GM23338 (cell line): ENCODE measurements around the gene MLC1. TPM values are rescaled to one million over a fixed set of nuclear protein-coding genes. Genes with fewer than 3 reads are reported as not detected.

Experiments
- ATAC-seq: fragments of 200-7000 bp; cut with Tn5 transposase; 3 replicates; pipeline ENCODE4 v1.9.1; 2020
- DNase-seq: peaks from one replicate; pipeline ENCODE4 v3.0.0-alpha.2; 2015; ENCODE audit warnings: low spot score
- H2AFZ ChIP-seq: fragments of 200-600 bp; sonication (generic); 2 replicates; pipeline ENCODE4 v1.8.0; 2016; ENCODE audit warnings: antibody characterized with exemption, mild to moderate bottlenecking, moderate library complexity
- H3F3A ChIP-seq: fragments of 200-600 bp; sonication (generic); replicated peaks from 2 replicates; pipeline ENCODE4 v1.8.0; 2017; ENCODE audit warnings: antibody characterized with exemption, mixed run types, low read depth
- H3K27ac ChIP-seq: fragments of 200-600 bp; sonication (generic); 2 replicates; pipeline ENCODE4 v1.6.1; 2016; ENCODE audit warnings: low read depth
- H3K27me3 ChIP-seq: fragments of 200-600 bp; sonication (generic); 2 replicates; pipeline ENCODE4 v1.8.0; 2016; ENCODE audit warnings: mild to moderate bottlenecking, mixed run types, moderate library complexity; ENCODE audit not compliant: insufficient read depth
- H3K36me3 ChIP-seq: fragments of 200-600 bp; sonication (generic); 2 replicates; pipeline ENCODE4 v1.8.0; 2016; ENCODE audit warnings: mild to moderate bottlenecking; ENCODE audit not compliant: insufficient read depth
- H3K4me1 ChIP-seq: fragments of 200-600 bp; sonication (generic); 2 replicates; pipeline ENCODE4 v1.8.0; 2016; ENCODE audit warnings: mild to moderate bottlenecking, moderate library complexity; ENCODE audit not compliant: insufficient read depth
- H3K4me2 ChIP-seq: fragments of 200-600 bp; sonication (generic); 2 replicates; pipeline ENCODE4 v1.7.1; 2017; ENCODE audit warnings: mixed run types
- H3K4me3 ChIP-seq: fragments of 200-600 bp; sonication (generic); 2 replicates; pipeline ENCODE4 v1.6.1; 2016; ENCODE audit warnings: mixed run types
- H3K79me2 ChIP-seq: fragments of 200-600 bp; sonication (generic); replicated peaks from 2 replicates; pipeline ENCODE4 v1.8.0; 2017; ENCODE audit warnings: mild to moderate bottlenecking; ENCODE audit not compliant: insufficient read depth
- H3K9me2 ChIP-seq: fragments of 200-600 bp; sonication (generic); 2 replicates; pipeline ENCODE4 v1.8.0; 2017; ENCODE audit not compliant: insufficient read depth
- H4K20me1 ChIP-seq: fragments of 200-600 bp; sonication (generic); replicated peaks from 2 replicates; pipeline ENCODE4 v1.8.0; 2017; ENCODE audit warnings: mild to moderate bottlenecking; ENCODE audit not compliant: insufficient read depth
- H3K27ac Mint-ChIP-seq: 2 replicates; pipeline ENCODE4 v1.8.0; 2020; ENCODE audit warnings: inconsistent platforms, mild to moderate bottlenecking, moderate library complexity, mixed read lengths
- H3K27me3 Mint-ChIP-seq: 3 replicates; pipeline ENCODE4 v1.8.0; 2022; ENCODE audit warnings: low read depth, mild to moderate bottlenecking, moderate library complexity, mixed read lengths, inconsistent platforms; ENCODE audit not compliant: insufficient read depth, poor library complexity
- H3K36me3 Mint-ChIP-seq: 3 replicates; pipeline ENCODE4 v1.8.0; 2021; ENCODE audit warnings: low read depth, mild to moderate bottlenecking, inconsistent platforms, moderate library complexity, mixed read lengths
- H3K4me1 Mint-ChIP-seq: 3 replicates; pipeline ENCODE4 v1.8.0; 2020; ENCODE audit warnings: mild to moderate bottlenecking, inconsistent platforms, mixed read lengths
- H3K4me3 Mint-ChIP-seq: 3 replicates; pipeline ENCODE4 v1.8.0; 2021; ENCODE audit warnings: moderate library complexity, mild to moderate bottlenecking, inconsistent platforms, mixed read lengths
- H3K9me3 Mint-ChIP-seq: 3 replicates; pipeline ENCODE4 v1.8.0; 2020; ENCODE audit warnings: moderate library complexity, mild to moderate bottlenecking, inconsistent platforms, mixed read lengths
- EZH2 ChIP-seq: fragments of 200-600 bp; sonication (generic); IDR thresholded peaks from one replicate; pipeline ENCODE4 v1.8.0; 2017; ENCODE audit warnings: antibody characterized with exemption, mild to moderate bottlenecking, low read depth; ENCODE audit not compliant: unreplicated experiment
- JUNB ChIP-seq: IDR thresholded peaks from one replicate; pipeline ENCODE4 v1.6.1; 2016; ENCODE audit warnings: antibody characterized with exemption; ENCODE audit not compliant: unreplicated experiment
- NANOG ChIP-seq: IDR thresholded peaks from 2 replicates; pipeline ENCODE4 v1.6.1; 2016; ENCODE audit warnings: antibody characterized with exemption, borderline replicate concordance
- STAT1 ChIP-seq: IDR thresholded peaks from one replicate; pipeline ENCODE4 v1.6.1; 2016; ENCODE audit warnings: antibody characterized with exemption; ENCODE audit not compliant: unreplicated experiment
- ZNF114 ChIP-seq: fragments of 250-450 bp; sonication (Bioruptor Pico); IDR thresholded peaks from 2 replicates; pipeline ENCODE4 v1.5.0; 2020; ENCODE audit warnings: mild to moderate bottlenecking, moderate library complexity
- polyA plus RNA-seq: library from polyadenylated mRNA; unstranded; fragments of >200 nt; fragmentation: Nextera tagmentation; extraction: Ambion mirVana; gene quantifications from 2 replicates; pipeline ENCODE4 v1.2.1, GENCODE V29; 2016
- total RNA-seq: library from RNA; depleted of rRNA; stranded (reverse); fragments of >200 nt; shearing (Covaris generic); gene quantifications from 2 replicates; pipeline ENCODE4 v1.2.3, GENCODE V29; 2014
- TF ChIP-seq, protein P1 (sequence below): IDR thresholded peaks from 2 replicates; pipeline ENCODE4 v1.6.1; 2016; ENCODE audit warnings: antibody characterized with exemption
- TF ChIP-seq, protein P2 (sequence below): IDR thresholded peaks from one replicate; pipeline ENCODE4 v1.6.1; 2018; ENCODE audit warnings: antibody characterized with exemption; ENCODE audit not compliant: unreplicated experiment

MLC1 gene
- total and polyA plus RNA-seq, 2 experiments from 2014 or later, result not detected

DNA sequence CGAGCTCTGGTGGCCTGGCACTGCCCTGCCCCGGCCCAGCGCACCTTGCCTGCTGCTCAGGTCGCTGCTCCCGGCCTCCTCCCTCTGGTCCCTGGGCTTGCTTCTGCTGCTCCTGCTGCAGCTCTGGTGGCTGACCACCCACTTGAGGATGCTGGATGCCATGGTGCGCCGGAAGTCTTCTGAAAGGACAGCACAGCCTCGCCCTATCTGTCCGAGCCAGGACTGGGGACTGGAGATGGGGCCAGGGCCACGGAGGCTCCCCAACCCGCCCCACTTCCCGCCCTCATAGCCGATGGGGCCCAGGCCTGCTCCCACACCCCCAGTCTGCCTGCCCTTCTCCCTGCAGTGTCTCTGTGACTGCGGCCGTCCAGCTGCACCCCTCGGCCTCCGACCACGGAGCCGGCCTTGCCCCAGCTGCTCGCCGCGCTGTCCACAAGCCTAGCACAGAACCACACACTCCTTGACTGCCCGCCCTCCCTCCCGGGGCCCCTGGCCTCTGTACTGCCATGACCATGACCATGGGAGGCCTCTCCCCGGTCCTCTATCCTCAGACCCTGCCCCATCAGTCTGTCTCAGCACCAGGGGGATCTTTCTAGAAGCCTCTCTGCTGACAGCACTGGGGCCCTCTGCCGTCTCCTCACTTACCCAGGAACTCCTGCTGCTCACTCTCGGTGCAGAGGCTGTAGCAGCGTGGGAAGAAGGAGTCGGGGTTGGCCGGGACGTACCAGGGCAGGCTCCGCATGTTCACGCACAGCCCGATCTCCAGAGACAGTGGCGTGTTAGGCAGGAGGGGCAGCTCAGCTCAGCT lies 39.8 kb downstream of the MLC1 start:
- Histone ChIP-seq H3K27me3 (no peaks in the 10 kb centered on the region), H4K20me1 (no peaks in the 10 kb centered on the region), H3K4me2 (no peak overlapping the region), H3K27ac (no peak overlapping the region), H3K9me2 (no peaks in the 10 kb centered on the region), H3K36me3 (no peaks in the 10 kb centered on the region), H3K79me2 (no peaks in the 10 kb centered on the region), H3F3A (no peaks in the 10 kb centered on the region), H3K4me1 (no peaks in the 10 kb centered on the region), H2AFZ (no peak overlapping the region), H3K4me3 (no peak overlapping the region)
- TF ChIP-seq EZH2, result no peak
- TF ChIP-seq, protein P1, sequence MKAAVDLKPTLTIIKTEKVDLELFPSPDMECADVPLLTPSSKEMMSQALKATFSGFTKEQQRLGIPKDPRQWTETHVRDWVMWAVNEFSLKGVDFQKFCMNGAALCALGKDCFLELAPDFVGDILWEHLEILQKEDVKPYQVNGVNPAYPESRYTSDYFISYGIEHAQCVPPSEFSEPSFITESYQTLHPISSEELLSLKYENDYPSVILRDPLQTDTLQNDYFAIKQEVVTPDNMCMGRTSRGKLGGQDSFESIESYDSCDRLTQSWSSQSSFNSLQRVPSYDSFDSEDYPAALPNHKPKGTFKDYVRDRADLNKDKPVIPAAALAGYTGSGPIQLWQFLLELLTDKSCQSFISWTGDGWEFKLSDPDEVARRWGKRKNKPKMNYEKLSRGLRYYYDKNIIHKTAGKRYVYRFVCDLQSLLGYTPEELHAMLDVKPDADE, result no peak
- no peak for TF ChIP-seq ZNF114 (CRISPR knock-in tag)
- no peak for TF ChIP-seq STAT1
- no peak for TF ChIP-seq JUNB
- Mint-ChIP-seq H3K9me3 (no peaks in the 10 kb centered on the region), H3K27ac (no peak overlapping the region), H3K4me3 (no peak overlapping the region), H3K4me1 (no peaks in the 10 kb centered on the region), H3K27me3 (peaks cover 4% of the 10 kb centered on the region), H3K36me3 (no peaks in the 10 kb centered on the region)
- ATAC-seq (peak; percentile 19), DNase-seq (no peak)

GRCh38 chr22:50044485-50045118 lies 40.6 kb downstream of the MLC1 start:
- Mint-ChIP-seq H3K4me3 (no peak overlapping the region), H3K27ac (no peak overlapping the region), H3K4me1 (no peaks in the 10 kb centered on the region), H3K27me3 (peaks cover 2% of the 10 kb centered on the region), H3K36me3 (no peaks in the 10 kb centered on the region), H3K9me3 (no peaks in the 10 kb centered on the region)
- no peak overlapping the region for H3K27ac ChIP-seq
- ATAC-seq (no peak), DNase-seq (no peak)
- H3K9me2 ChIP-seq, result no peaks in the 10 kb centered on the region
- no peaks in the 10 kb centered on the region for H4K20me1 ChIP-seq
- H3K79me2 ChIP-seq, result no peaks in the 10 kb centered on the region
- H3K36me3 ChIP-seq, result no peaks in the 10 kb centered on the region
- no peaks in the 10 kb centered on the region for H3K27me3 ChIP-seq
- H3F3A ChIP-seq, result no peaks in the 10 kb centered on the region
- no peak overlapping the region for H3K4me3 ChIP-seq
- no peak for TF ChIP-seq NANOG
- TF ChIP-seq, protein P2, sequence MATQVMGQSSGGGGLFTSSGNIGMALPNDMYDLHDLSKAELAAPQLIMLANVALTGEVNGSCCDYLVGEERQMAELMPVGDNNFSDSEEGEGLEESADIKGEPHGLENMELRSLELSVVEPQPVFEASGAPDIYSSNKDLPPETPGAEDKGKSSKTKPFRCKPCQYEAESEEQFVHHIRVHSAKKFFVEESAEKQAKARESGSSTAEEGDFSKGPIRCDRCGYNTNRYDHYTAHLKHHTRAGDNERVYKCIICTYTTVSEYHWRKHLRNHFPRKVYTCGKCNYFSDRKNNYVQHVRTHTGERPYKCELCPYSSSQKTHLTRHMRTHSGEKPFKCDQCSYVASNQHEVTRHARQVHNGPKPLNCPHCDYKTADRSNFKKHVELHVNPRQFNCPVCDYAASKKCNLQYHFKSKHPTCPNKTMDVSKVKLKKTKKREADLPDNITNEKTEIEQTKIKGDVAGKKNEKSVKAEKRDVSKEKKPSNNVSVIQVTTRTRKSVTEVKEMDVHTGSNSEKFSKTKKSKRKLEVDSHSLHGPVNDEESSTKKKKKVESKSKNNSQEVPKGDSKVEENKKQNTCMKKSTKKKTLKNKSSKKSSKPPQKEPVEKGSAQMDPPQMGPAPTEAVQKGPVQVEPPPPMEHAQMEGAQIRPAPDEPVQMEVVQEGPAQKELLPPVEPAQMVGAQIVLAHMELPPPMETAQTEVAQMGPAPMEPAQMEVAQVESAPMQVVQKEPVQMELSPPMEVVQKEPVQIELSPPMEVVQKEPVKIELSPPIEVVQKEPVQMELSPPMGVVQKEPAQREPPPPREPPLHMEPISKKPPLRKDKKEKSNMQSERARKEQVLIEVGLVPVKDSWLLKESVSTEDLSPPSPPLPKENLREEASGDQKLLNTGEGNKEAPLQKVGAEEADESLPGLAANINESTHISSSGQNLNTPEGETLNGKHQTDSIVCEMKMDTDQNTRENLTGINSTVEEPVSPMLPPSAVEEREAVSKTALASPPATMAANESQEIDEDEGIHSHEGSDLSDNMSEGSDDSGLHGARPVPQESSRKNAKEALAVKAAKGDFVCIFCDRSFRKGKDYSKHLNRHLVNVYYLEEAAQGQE, result no peak
- no peaks in the 10 kb centered on the region for H3K4me1 ChIP-seq
- no peak overlapping the region; the same call in 1 of the 2 replicates for H2AFZ ChIP-seq
- H3K4me2 ChIP-seq, result no peak overlapping the region
